Measurements from ENCODE around the gene LRFN5.

LRFN5 gene

GRCh38 chr14:41810362-41810761 is 203.7 kb downstream of the LRFN5 start:
- Histone ChIP-seq H3K27ac (ENCODE audit: low read depth, low read length, poor library complexity, severe bottlenecking) (no peak overlapping the region), H3K4me3 (ENCODE audit: low read depth, low read length, poor library complexity, severe bottlenecking) (no peak overlapping the region), H3K9ac (ENCODE audit: low read length) (no peak overlapping the region), H3K27me3 (ENCODE audit: insufficient read depth, low read length) (no peaks in the 10 kb centered on the region), H3K79me2 (ENCODE audit: insufficient read depth, low read length) (no peaks in the 10 kb centered on the region), H3K4me2 (ENCODE audit: low read length) (no peak overlapping the region), H4K20me1 (ENCODE audit: insufficient read depth, low read length) (no peaks in the 10 kb centered on the region), H3K4me1 (ENCODE audit: insufficient read depth, low read length, severe bottlenecking) (peaks cover 13% of the 10 kb centered on the region), H3K36me3 (ENCODE audit: insufficient read depth, low read length) (no peaks in the 10 kb centered on the region), H2AFZ (ENCODE audit: low read length) (no peak overlapping the region), H3F3A (ENCODE audit: insufficient read depth, low read length) (no peaks in the 10 kb centered on the region), H3K9me3 (ENCODE audit: low read length) (no peaks in the 10 kb centered on the region), H3K9me2 (ENCODE audit: low read depth, low read length) (no peaks in the 10 kb centered on the region)
- TF ChIP-seq EZH2 (IDR thresholded peaks at IDR 0.05; ENCODE audit: borderline replicate concordance, low read length) (no peak), CTCF (IDR thresholded peaks at IDR 0.05; ENCODE audit: low read length) (no peak)

GRCh38 chr14:41817626-41818025 is 210.9 kb downstream of the LRFN5 start:
- no peak overlapping the region for H3K4me2 ChIP-seq (ENCODE audit: low read length)
- no peaks in the 10 kb centered on the region for H3K9me2 ChIP-seq (ENCODE audit: low read depth, low read length)
- no peaks in the 10 kb centered on the region for H3K9me3 ChIP-seq (ENCODE audit: low read length)
- H3K36me3 ChIP-seq (ENCODE audit: insufficient read depth, low read length), result no peaks in the 10 kb centered on the region
- no peaks in the 10 kb centered on the region for H3F3A ChIP-seq (ENCODE audit: insufficient read depth, low read length)
- H3K79me2 ChIP-seq (ENCODE audit: insufficient read depth, low read length), result no peaks in the 10 kb centered on the region
- no peak overlapping the region for H3K9ac ChIP-seq (ENCODE audit: low read length)
- no peak for TF ChIP-seq CTCF (IDR thresholded peaks at IDR 0.05; ENCODE audit: low read length)
- no peak for TF ChIP-seq EZH2 (IDR thresholded peaks at IDR 0.05; ENCODE audit: borderline replicate concordance, low read length)
- no peak overlapping the region for H2AFZ ChIP-seq (ENCODE audit: low read length)
- no peaks in the 10 kb centered on the region for H4K20me1 ChIP-seq (ENCODE audit: insufficient read depth, low read length)
- no peak overlapping the region for H3K4me3 ChIP-seq (ENCODE audit: low read depth, low read length, poor library complexity, severe bottlenecking)
- no peaks in the 10 kb centered on the region for H3K27me3 ChIP-seq (ENCODE audit: insufficient read depth, low read length)
- no peak overlapping the region for H3K27ac ChIP-seq (ENCODE audit: low read depth, low read length, poor library complexity, severe bottlenecking)
- no peaks in the 10 kb centered on the region for H3K4me1 ChIP-seq (ENCODE audit: insufficient read depth, low read length, severe bottlenecking)

GRCh38 chr14:41824441-41824840 is 217.8 kb downstream of the LRFN5 start:
- Histone ChIP-seq H3K27ac (ENCODE audit: low read depth, low read length, poor library complexity, severe bottlenecking) (no peak overlapping the region), H3K9ac (ENCODE audit: low read length) (no peak overlapping the region), H3K4me2 (ENCODE audit: low read length) (no peak overlapping the region), H3K9me3 (ENCODE audit: low read length) (no peaks in the 10 kb centered on the region), H4K20me1 (ENCODE audit: insufficient read depth, low read length) (no peaks in the 10 kb centered on the region), H3K36me3 (ENCODE audit: insufficient read depth, low read length) (no peaks in the 10 kb centered on the region), H3K4me1 (ENCODE audit: insufficient read depth, low read length, severe bottlenecking) (no peaks in the 10 kb centered on the region), H3K27me3 (ENCODE audit: insufficient read depth, low read length) (no peaks in the 10 kb centered on the region), H2AFZ (ENCODE audit: low read length) (no peak overlapping the region), H3K9me2 (ENCODE audit: low read depth, low read length) (no peaks in the 10 kb centered on the region), H3K79me2 (ENCODE audit: insufficient read depth, low read length) (no peaks in the 10 kb centered on the region), H3F3A (ENCODE audit: insufficient read depth, low read length) (no peaks in the 10 kb centered on the region), H3K4me3 (ENCODE audit: low read depth, low read length, poor library complexity, severe bottlenecking) (no peak overlapping the region)
- no peak for TF ChIP-seq EZH2 (IDR thresholded peaks at IDR 0.05; ENCODE audit: borderline replicate concordance, low read length)
- TF ChIP-seq CTCF (IDR thresholded peaks at IDR 0.05; ENCODE audit: low read length), result peak; percentile 40

All from OCI-LY1 (cell line).